HUDEP-2 (cell line): ENCODE measurements around the gene TMEM201.
"Not testable (repeated sequence)": the region's sequence is repeated elsewhere in the genome, so short reads cannot be mapped to it uniquely, and the experiment has no call there.

ENCODE experiments used
- DNase-seq, 76 experiments: peaks; one replicate each; lab custom pipeline; 2025; ENCODE audit not compliant: unreplicated experiment in 76 of 76; lab: John Stamatoyannopoulos, UW

Gene TMEM201, protein sequence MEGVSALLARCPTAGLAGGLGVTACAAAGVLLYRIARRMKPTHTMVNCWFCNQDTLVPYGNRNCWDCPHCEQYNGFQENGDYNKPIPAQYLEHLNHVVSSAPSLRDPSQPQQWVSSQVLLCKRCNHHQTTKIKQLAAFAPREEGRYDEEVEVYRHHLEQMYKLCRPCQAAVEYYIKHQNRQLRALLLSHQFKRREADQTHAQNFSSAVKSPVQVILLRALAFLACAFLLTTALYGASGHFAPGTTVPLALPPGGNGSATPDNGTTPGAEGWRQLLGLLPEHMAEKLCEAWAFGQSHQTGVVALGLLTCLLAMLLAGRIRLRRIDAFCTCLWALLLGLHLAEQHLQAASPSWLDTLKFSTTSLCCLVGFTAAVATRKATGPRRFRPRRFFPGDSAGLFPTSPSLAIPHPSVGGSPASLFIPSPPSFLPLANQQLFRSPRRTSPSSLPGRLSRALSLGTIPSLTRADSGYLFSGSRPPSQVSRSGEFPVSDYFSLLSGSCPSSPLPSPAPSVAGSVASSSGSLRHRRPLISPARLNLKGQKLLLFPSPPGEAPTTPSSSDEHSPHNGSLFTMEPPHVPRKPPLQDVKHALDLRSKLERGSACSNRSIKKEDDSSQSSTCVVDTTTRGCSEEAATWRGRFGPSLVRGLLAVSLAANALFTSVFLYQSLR

DNA sequence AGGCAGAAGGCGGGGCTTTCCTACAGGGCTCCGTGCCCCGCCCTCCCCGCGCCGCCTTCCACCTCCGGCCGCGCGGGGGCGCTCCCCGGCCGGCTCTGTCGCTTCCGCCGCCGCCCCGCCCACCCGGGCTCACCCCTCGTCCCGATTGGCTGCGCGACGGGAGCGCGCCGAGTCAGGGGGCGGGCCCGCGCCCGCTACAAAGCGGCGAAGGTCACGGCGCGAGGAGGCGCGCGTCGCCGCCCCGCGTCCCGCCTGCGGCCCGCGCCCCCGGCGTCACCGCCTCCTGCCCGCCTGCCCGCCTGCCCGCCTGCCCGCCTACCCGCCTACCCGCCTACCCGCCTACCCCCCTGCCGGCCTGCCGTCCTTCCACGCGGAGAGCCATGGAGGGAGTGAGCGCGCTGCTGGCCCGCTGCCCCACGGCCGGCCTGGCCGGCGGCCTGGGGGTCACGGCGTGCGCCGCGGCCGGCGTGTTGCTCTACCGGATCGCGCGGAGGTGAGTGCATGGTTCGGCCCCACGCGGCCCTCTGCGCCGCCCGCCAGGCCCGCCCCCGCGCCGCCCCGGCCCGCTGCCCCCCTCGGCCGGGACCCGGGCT, at the start of gene TMEM201:
Gene TMEM201, plus strand, starts transcription at position 361 of the 593 bp plus-strand sequence. Its CDS starts 20 bp downstream, at position 381.
- peak in 73 of 76 experiments; percentile 10 to 94 (median 85) for DNase-seq

GRCh38 chr1:9539165-9539828, 49.4 kb upstream of the TMEM201 start, which contains the start of gene SLC25A33:
SLC25A33 (plus strand) TSS chr1:9539465; CDS start chr1:9539692, 227 bp downstream.
- DNase-seq, result peak in 75 of 76 experiments; percentile 28 to 98 (median 93)

DNA sequence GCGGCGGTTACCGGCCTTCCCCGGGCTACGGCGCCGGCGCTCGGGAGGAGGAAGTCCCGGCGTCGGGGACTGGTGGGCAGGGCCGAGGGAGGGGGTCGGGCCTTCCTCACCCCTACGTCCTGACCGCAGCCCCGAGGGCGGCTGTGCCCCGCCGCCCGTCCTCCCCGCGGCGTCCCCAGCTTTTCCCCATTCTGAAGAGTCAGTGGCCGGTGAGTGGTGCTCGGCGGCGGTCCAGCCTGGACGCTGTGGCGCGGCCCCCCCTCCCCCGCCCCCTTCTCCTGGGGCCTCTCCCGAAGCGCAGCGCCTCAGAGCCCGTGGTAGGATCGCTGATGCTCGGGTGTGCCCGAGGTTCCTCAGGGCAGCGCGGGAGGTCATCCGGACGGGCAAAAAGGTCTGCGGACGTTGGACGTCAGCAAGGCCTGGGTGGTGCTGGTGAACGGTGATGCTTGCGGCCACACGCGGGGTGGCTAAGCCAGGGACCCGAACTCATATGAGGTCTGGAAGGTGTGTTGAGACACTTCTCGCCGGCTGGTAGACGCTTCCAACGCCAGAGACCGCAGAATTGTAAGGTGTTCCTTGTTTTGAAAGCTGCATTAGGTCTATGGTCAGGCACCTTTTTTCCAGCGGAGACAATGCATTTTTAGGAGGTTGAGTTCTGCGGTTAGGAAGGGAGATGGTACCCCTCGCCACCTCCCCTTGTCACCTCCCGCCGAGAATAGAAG, 48.7 kb upstream of the TMEM201 start:
- DNase-seq, result peak in 40 of 76 experiments; percentile 12 to 68 (median 32)

DNA sequence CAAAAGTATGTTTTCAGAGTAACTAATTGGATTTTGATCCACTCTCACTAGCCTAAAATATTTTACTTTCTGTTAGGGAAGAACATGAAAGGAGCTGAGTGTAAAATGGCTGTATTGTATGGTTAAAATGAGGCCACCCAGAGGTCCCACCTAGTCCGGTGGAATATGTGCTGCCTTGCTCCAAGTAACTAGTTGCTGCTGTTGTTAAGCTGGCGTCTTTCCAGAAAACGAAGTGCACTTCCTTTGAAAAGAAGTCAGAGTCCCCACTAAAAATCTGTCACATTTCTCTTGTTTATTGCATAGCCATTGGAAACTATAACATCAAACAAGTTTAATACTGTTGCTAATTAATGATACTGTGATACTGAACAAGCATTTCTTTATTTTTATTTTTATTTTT, 46.3 kb upstream of the TMEM201 start:
- peak in 26 of 76 experiments; percentile 1 to 55 (median 18) for DNase-seq

DNA sequence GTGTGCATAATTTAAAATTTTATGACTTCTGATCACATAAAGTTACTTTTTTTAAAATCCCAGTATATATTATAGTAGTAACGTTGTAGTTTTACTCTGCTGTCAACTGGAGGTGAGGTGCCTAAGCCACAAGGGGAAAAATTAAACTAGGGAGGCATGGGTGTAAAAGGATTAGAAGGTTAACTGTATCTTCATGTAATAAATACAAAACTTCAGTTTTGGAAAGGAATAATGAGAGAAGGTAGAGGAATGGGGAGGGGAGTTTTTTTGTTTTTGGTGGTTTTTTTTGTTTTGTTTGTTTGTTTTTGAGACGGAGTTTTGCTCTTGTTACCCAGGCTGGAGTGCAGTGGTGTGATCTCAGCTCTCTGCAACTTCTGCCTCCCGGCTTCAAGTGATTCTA, 43.8 kb upstream of the TMEM201 start:
- no peak for DNase-seq

GRCh38 chr1:9549955-9550546, 38.7 kb upstream of the TMEM201 start:
- DNase-seq, result no peak

DNA sequence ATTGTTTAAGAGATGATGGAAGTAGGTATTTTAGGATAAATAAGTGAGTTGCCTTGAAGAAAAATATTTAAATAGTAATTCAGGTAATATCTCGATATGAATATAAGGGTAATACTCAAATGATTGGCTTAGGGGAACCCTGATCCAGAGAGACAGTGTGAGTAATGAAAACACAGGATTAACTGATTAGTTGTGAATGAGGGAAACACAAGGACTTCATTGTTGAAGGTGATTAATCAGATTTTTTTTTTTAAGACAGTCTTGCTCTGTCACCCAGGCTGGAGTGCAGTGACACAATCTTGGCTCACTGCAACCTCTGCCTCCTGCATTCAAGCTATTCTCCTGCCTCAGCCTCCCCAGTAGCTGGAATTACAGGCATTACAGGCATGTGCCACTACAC, 36.7 kb upstream of the TMEM201 start:
- DNase-seq, result no peak

DNA sequence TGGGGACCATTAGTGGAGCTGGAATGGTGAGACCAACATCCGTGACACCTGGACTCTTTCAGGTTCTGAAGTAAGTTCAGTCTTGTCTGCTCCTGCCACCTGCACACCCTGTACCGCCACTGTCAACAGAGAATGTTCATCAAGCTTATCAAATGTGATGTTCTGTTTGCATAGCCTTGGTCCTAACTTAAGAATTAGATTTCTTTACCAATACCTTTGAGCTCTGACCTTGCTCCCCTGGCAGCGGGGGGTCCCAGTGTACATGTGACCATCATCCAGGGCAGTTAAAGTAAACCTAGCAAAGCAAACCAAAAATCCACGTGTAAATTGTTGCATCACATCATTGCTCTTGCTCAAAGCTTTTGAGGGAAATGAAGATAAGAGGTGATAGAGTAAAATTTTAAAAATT, 35.0 kb upstream of the TMEM201 start:
- DNase-seq, result no peak

- DNase-seq, result no peak
Observed at GRCh38 chr1:9555942-9556341, 32.8 kb upstream of the TMEM201 start.

DNA sequence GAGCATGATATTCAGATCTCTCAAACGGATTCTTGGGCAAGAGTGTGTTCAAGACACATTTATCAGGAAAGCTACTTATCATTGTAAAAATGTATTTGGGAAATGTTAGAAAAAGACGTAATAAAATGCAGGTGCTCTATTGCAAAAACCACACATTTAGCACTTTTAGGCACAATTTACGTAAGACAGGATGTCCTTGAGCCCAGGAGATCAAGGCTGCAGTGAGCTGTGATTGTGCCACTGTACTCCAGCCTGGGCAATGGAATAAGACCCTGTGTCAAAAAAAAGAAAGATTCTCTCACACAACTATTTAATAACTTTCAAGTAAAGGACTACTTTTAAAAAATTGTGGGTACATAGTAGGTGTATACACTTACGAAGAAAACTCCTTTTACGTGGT, 31.1 kb upstream of the TMEM201 start:
- DNase-seq, result no peak

- no peak for DNase-seq
Observed at GRCh38 chr1:9558271-9558945, 30.3 kb upstream of the TMEM201 start.

GRCh38 chr1:9558946-9559545, 29.7 kb upstream of the TMEM201 start:
- no peak for DNase-seq

- no peak for DNase-seq
Observed at GRCh38 chr1:9559673-9560072, 29.0 kb upstream of the TMEM201 start.

- not testable (repeated sequence) for DNase-seq
Observed at GRCh38 chr1:9560090-9560489, 28.6 kb upstream of the TMEM201 start.

DNA sequence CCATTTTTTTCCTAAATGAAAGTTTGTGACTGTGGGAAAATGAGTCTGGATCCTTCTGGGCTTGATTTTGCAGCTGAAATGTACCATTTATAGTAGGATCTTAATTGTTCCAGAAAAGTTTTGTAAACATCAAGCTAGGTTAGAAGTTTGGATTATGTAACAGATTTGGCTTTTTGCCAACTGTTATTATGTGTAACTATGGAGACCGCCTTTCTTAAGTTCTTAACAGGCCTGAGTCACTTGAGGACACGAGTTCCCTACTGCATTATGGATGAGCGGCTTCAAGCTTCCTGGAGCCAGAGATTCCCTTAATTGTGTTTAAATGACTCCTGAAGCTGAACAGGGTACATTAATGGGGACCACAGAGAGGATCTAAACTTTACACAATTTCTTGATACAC, 27.3 kb upstream of the TMEM201 start:
- peak in 4 of 76 experiments; percentile 2 to 17 (median 6) for DNase-seq

- no peak for DNase-seq
Observed at GRCh38 chr1:9569267-9569666, 19.4 kb upstream of the TMEM201 start.

GRCh38 chr1:9570886-9571529, 17.7 kb upstream of the TMEM201 start:
- DNase-seq, result not testable (repeated sequence)

GRCh38 chr1:9573723-9574122, 15.0 kb upstream of the TMEM201 start:
- DNase-seq, result peak in 2 of 76 experiments; percentile 10
